Ovary (tissue), 9 donors: ENCODE measurements around the gene NGF. TPM values are rescaled to one million over a fixed set of nuclear protein-coding genes. Genes with fewer than 3 reads are reported as not detected.

Experiments
- DNase-seq, 5 donors: peaks; one replicate each; pipeline ENCODE4 v3.0.0-alpha.2; 2019 to 2020
- H3K27ac ChIP-seq, 2 donors: fragments of 200-600 bp; one replicate each; pipeline versions ENCODE4 v1.5.1 to v1.8.0; 2019 to 2022
- H3K27me3 ChIP-seq: fragments of 200-600 bp; one replicate; pipeline ENCODE4 v1.8.0; 2022
- H3K36me3 ChIP-seq: fragments of 200-600 bp; sonication (generic); one replicate; pipeline ENCODE4 v1.5.1; 2019
- H3K4me1 ChIP-seq: one replicate; pipeline ENCODE4 v1.8.1; 2013; ENCODE audit warnings: mild to moderate bottlenecking, moderate library complexity; ENCODE audit not compliant: insufficient read depth
- H3K4me3 ChIP-seq: fragments of 200-600 bp; sonication (generic); one replicate; pipeline ENCODE4 v1.5.1; 2017
- H3K9me3 ChIP-seq, 2 donors: fragments of 200-600 bp in 1 of 2; sonication (generic) in 1 of 2; one replicate each; pipeline versions ENCODE4 v1.5.1 to v1.8.1; 2013 to 2019; ENCODE audit warnings: mild to moderate bottlenecking in 1 of 2, moderate library complexity in 1 of 2
- CTCF ChIP-seq, 3 donors: fragments of 450-650 bp in 2 of 3; fragments of 200-600 bp in 1 of 3; IDR thresholded peaks; one replicate each; pipeline versions ENCODE4 v1.5.1 to v1.8.0; 2016 to 2022; ENCODE audit warnings: antibody characterized with exemption in 3 of 3, mild to moderate bottlenecking in 1 of 3
- EP300 ChIP-seq: sonication (generic); formaldehyde crosslinking; IDR thresholded peaks from one replicate; pipeline ENCODE4 v1.6.1; 2017; ENCODE audit warnings: antibody characterized with exemption
- POLR2A ChIP-seq: fragments of 450-650 bp; IDR thresholded peaks from one replicate; pipeline ENCODE4 v1.6.1; 2017; ENCODE audit warnings: antibody characterized with exemption, mild to moderate bottlenecking, moderate library complexity
- WGBS, 3 donors: extraction: QIAGEN DNeasy Blood & Tissue Kit in 1 of 3; methylation state at CpG; one replicate each; pipeline versions ENCODE4 v1.1.5 to v1.1.7; 2013 to 2017; 5-methylcytosine and 5-hydroxymethylcytosine counted together
- intact Hi-C, 4 donors: fragments of 100-400 bp; cut with DNase I; formaldehyde crosslinking; loops; one replicate each; pipeline versions ENCODE4 v1.11.0 to v1.15.1; 2022 to 2023
- polyA plus RNA-seq, 2 donors: library from polyadenylated mRNA; stranded (reverse); fragments of 200-250 nt in 1 of 2; fragments of 350-450 nt in 1 of 2; fragmentation: Illumina TruSeq in 1 of 2; extraction: RNeasy Lipid Tissue Mini Kit (QIAGEN cat#74804) in 1 of 2; gene quantifications; one replicate each; pipeline ENCODE4 v1.2.3, GENCODE V29; 2013 to 2014
- total RNA-seq, 7 donors: library from RNA; depleted of rRNA in 2 of 7; stranded (reverse); fragments of >200 nt in 2 of 7; fragmentation: NEBNext Ultra II Directional in 3 of 7; extraction: Animal tissue kit (Norgen Biotek cat#: 25700) in 3 of 7; gene quantifications; one replicate each; pipeline versions ENCODE4 v1.1.0 to v1.2.4, GENCODE V29; 2016 to 2023
- donor health status: DM: no; HTN: no; CAD: no; lungs with moderate emphysema.
- donor health status: DM: no; HTN: no; CAD: no.
- donor health status: Bipolar disorder and iron deficiency.
- donor health status: DM: yes; HTN: yes; CAD: no.
- donor health status: DM: no; HTN: no; CAD: no.
- donor health status: DM: yes; HTN: yes; CAD: no.

Gene NGF
- total and polyA plus RNA-seq, 9 donors = 3.0 to 43.4 (median 14.1) TPM

GRCh38 chr1:115286431-115287205 is 51.4 kb downstream of the NGF start:
- TF ChIP-seq CTCF (IDR thresholded peaks at IDR 0.05) (no peak), EP300 (no peak), POLR2A (no peak)
- intact Hi-C loops = loop anchor here in 1 of 4 donors (10.0 kb wide), 1 partner anchor 48 kb away; the partner anchor contains the start of gene NGF
- Histone ChIP-seq H3K9me3 (no peaks in the 10 kb centered on the region), H3K4me3 (no peak overlapping the region), H3K36me3 (no peaks in the 10 kb centered on the region), H3K27ac (no peak overlapping the region), H3K27me3 (no peaks in the 10 kb centered on the region), H3K4me1 (peaks cover 15% of the 10 kb centered on the region)
- DNase-seq = no peak
- 95 to 97% (median 96%) methylated on average over 30 of the region's 30 CpGs for WGBS, 3 donors

- Histone ChIP-seq H3K4me1 (peaks cover 18% of the 10 kb centered on the region), H3K4me3 (no peak overlapping the region), H3K36me3 (no peaks in the 10 kb centered on the region), H3K27ac (peak overlapping the region; percentile 92 to 97), H3K27me3 (no peaks in the 10 kb centered on the region), H3K9me3 (no peaks in the 10 kb centered on the region)
- intact Hi-C loops = loop anchor here in 1 of 4 donors (10.0 kb wide), 1 partner anchor 51 kb away; the partner anchor contains the start of gene NGF
- TF ChIP-seq CTCF (IDR thresholded peaks at IDR 0.05) (no peak), POLR2A (no peak), EP300 (no peak)
- no peak for DNase-seq
- WGBS, 3 donors = 84 to 91% (median 85%) methylated on average over 6 of the region's 6 CpGs
These were observed 53.8 kb downstream of the NGF start for GRCh38 chr1:115284209-115284608.

GRCh38 chr1:115283681-115284146 is 54.3 kb downstream of the NGF start:
- intact Hi-C loops = loop anchor here in 1 of 4 donors (10.0 kb wide), 1 partner anchor 51 kb away; the partner anchor contains the start of gene NGF
- DNase-seq = peak; percentile 32 to 71 (median 50)
- TF ChIP-seq EP300 (no peak), POLR2A (no peak), CTCF (IDR thresholded peaks at IDR 0.05) (no peak)
- peaks cover 21% of the 10 kb centered on the region for H3K4me1 ChIP-seq
- H3K4me3 ChIP-seq = no peak overlapping the region
- no peaks in the 10 kb centered on the region for H3K9me3 ChIP-seq
- H3K27me3 ChIP-seq = no peaks in the 10 kb centered on the region
- peak overlapping the region; percentile 92 to 97 for H3K27ac ChIP-seq
- 34 to 49% (median 47%) methylated on average over 20 of the region's 20 CpGs for WGBS, 3 donors
- no peaks in the 10 kb centered on the region for H3K36me3 ChIP-seq

GRCh38 chr1:115283249-115283648 is 54.8 kb downstream of the NGF start:
- TF ChIP-seq POLR2A = no peak
- no peaks in the 10 kb centered on the region for H3K27me3 ChIP-seq
- H3K4me3 ChIP-seq = no peak overlapping the region
- H3K36me3 ChIP-seq = no peaks in the 10 kb centered on the region
- peak overlapping the region; percentile 92 to 97 for H3K27ac ChIP-seq
- intact Hi-C loops = loop anchor here in 1 of 4 donors (10.0 kb wide), 1 partner anchor 52 kb away; the partner anchor contains the start of gene NGF
- H3K9me3 ChIP-seq = no peaks in the 10 kb centered on the region
- WGBS, 3 donors = 21 to 53% (median 40%) methylated on average over 13 of the region's 13 CpGs
- peaks cover 22% of the 10 kb centered on the region for H3K4me1 ChIP-seq
- peak in 1 of 5 donors; percentile 66 for DNase-seq
